ENCODE measurements around the gene TTC3.
"Not testable (repeated sequence)": the region's sequence is repeated elsewhere in the genome, so short reads cannot be mapped to it uniquely, and the experiment has no call there.

The TTC3 gene

GRCh38 chr21:37095821-37096220 is 22.8 kb downstream of the TTC3 start:
- H3K9ac ChIP-seq (ENCODE audit: low read length): no peak overlapping the region
- H3K27ac ChIP-seq (ENCODE audit: low read depth, low read length): no peak overlapping the region
- H3K27me3 ChIP-seq (ENCODE audit: control insufficient read depth, insufficient read depth, low read length): no peaks in the 10 kb centered on the region
- no peaks in the 10 kb centered on the region for H3K4me1 ChIP-seq (ENCODE audit: control insufficient read depth, insufficient read depth, low read length)
- H3K9me3 ChIP-seq (ENCODE audit: control insufficient read depth, insufficient read depth, low read depth, low read length): no peaks in the 10 kb centered on the region
- H3K36me3 ChIP-seq (ENCODE audit: control insufficient read depth, insufficient read depth, low read length): peaks cover 20% of the 10 kb centered on the region
- no peak overlapping the region for H3K4me3 ChIP-seq (ENCODE audit: low read depth, low read length)

- no peak overlapping the region for H3K27ac ChIP-seq (ENCODE audit: low read depth, low read length)
- H3K9me3 ChIP-seq (ENCODE audit: control insufficient read depth, insufficient read depth, low read depth, low read length): no peaks in the 10 kb centered on the region
- peaks cover 20% of the 10 kb centered on the region for H3K36me3 ChIP-seq (ENCODE audit: control insufficient read depth, insufficient read depth, low read length)
Observed at GRCh38 chr21:37098751-37099150, 25.7 kb downstream of the TTC3 start.

GRCh38 chr21:37100316-37100715 is 27.3 kb downstream of the TTC3 start:
- Histone ChIP-seq H3K9me3 (ENCODE audit: control insufficient read depth, insufficient read depth, low read depth, low read length) (no peaks in the 10 kb centered on the region), H3K4me3 (ENCODE audit: low read depth, low read length) (no peak overlapping the region), H3K27ac (ENCODE audit: low read depth, low read length) (no peak overlapping the region), H3K4me1 (ENCODE audit: control insufficient read depth, insufficient read depth, low read length) (no peaks in the 10 kb centered on the region), H3K9ac (ENCODE audit: low read length) (no peak overlapping the region), H3K27me3 (ENCODE audit: control insufficient read depth, insufficient read depth, low read length) (no peaks in the 10 kb centered on the region), H3K36me3 (ENCODE audit: control insufficient read depth, insufficient read depth, low read length) (peaks cover 20% of the 10 kb centered on the region)

More at GRCh38 chr21:37098751-37099150, 25.7 kb downstream of the TTC3 start:
- H3K9ac ChIP-seq (ENCODE audit: low read length): no peak overlapping the region
- H3K4me1 ChIP-seq (ENCODE audit: control insufficient read depth, insufficient read depth, low read length): no peaks in the 10 kb centered on the region
- no peaks in the 10 kb centered on the region for H3K27me3 ChIP-seq (ENCODE audit: control insufficient read depth, insufficient read depth, low read length)
- no peak overlapping the region for H3K4me3 ChIP-seq (ENCODE audit: low read depth, low read length)

- Histone ChIP-seq H3K27ac (ENCODE audit: low read depth, low read length) (no peak overlapping the region), H3K4me1 (ENCODE audit: control insufficient read depth, insufficient read depth, low read length) (no peaks in the 10 kb centered on the region), H3K4me3 (ENCODE audit: low read depth, low read length) (no peak overlapping the region), H3K9ac (ENCODE audit: low read length) (no peak overlapping the region), H3K36me3 (ENCODE audit: control insufficient read depth, insufficient read depth, low read length) (peaks cover 20% of the 10 kb centered on the region), H3K9me3 (ENCODE audit: control insufficient read depth, insufficient read depth, low read depth, low read length) (peaks cover 1% of the 10 kb centered on the region; the same call in 1 of the 2 replicates), H3K27me3 (ENCODE audit: control insufficient read depth, insufficient read depth, low read length) (no peaks in the 10 kb centered on the region)
Observed at GRCh38 chr21:37101384-37101783, 28.3 kb downstream of the TTC3 start.

GRCh38 chr21:37102746-37103145 is 29.7 kb downstream of the TTC3 start:
- H3K36me3 ChIP-seq (ENCODE audit: control insufficient read depth, insufficient read depth, low read length): peaks cover 15% of the 10 kb centered on the region

GRCh38 chr21:37106998-37107397 is 33.9 kb downstream of the TTC3 start:
- H3K4me1 ChIP-seq (ENCODE audit: control insufficient read depth, insufficient read depth, low read length): no peaks in the 10 kb centered on the region
- peaks cover 28% of the 10 kb centered on the region for H3K9me3 ChIP-seq (ENCODE audit: control insufficient read depth, insufficient read depth, low read depth, low read length)
- no peak overlapping the region for H3K4me3 ChIP-seq (ENCODE audit: low read depth, low read length)
- H3K36me3 ChIP-seq (ENCODE audit: control insufficient read depth, insufficient read depth, low read length): peaks cover 8% of the 10 kb centered on the region
- no peaks in the 10 kb centered on the region for H3K27me3 ChIP-seq (ENCODE audit: control insufficient read depth, insufficient read depth, low read length)
- H3K27ac ChIP-seq (ENCODE audit: low read depth, low read length): no peak overlapping the region
- H3K9ac ChIP-seq (ENCODE audit: low read length): no peak overlapping the region

More at GRCh38 chr21:37102746-37103145, 29.7 kb downstream of the TTC3 start:
- H3K9me3 ChIP-seq (ENCODE audit: control insufficient read depth, insufficient read depth, low read depth, low read length): peaks cover 14% of the 10 kb centered on the region
- H3K4me3 ChIP-seq (ENCODE audit: low read depth, low read length); H3K4me1 ChIP-seq (ENCODE audit: control insufficient read depth, insufficient read depth, low read length); H3K27ac ChIP-seq (ENCODE audit: low read depth, low read length); H3K27me3 ChIP-seq (ENCODE audit: control insufficient read depth, insufficient read depth, low read length); H3K9ac ChIP-seq (ENCODE audit: low read length): not testable (repeated sequence)

GRCh38 chr21:37111029-37111428 is 38.0 kb downstream of the TTC3 start:
- not testable (repeated sequence) for H3K4me3 ChIP-seq (ENCODE audit: low read depth, low read length); H3K27ac ChIP-seq (ENCODE audit: low read depth, low read length); H3K36me3 ChIP-seq (ENCODE audit: control insufficient read depth, insufficient read depth, low read length); H3K27me3 ChIP-seq (ENCODE audit: control insufficient read depth, insufficient read depth, low read length); H3K4me1 ChIP-seq (ENCODE audit: control insufficient read depth, insufficient read depth, low read length); H3K9ac ChIP-seq (ENCODE audit: low read length)
- peaks cover 28% of the 10 kb centered on the region for H3K9me3 ChIP-seq (ENCODE audit: control insufficient read depth, insufficient read depth, low read depth, low read length)

GRCh38 chr21:37114301-37114700 is 41.2 kb downstream of the TTC3 start:
- H3K27ac ChIP-seq (ENCODE audit: low read depth, low read length); H3K27me3 ChIP-seq (ENCODE audit: control insufficient read depth, insufficient read depth, low read length); H3K4me1 ChIP-seq (ENCODE audit: control insufficient read depth, insufficient read depth, low read length); H3K36me3 ChIP-seq (ENCODE audit: control insufficient read depth, insufficient read depth, low read length); H3K9ac ChIP-seq (ENCODE audit: low read length); H3K4me3 ChIP-seq (ENCODE audit: low read depth, low read length); H3K9me3 ChIP-seq (ENCODE audit: control insufficient read depth, insufficient read depth, low read depth, low read length): not testable (repeated sequence)

GRCh38 chr21:37116459-37116858 is 43.4 kb downstream of the TTC3 start:
- H3K36me3 ChIP-seq (ENCODE audit: control insufficient read depth, insufficient read depth, low read length); H3K9me3 ChIP-seq (ENCODE audit: control insufficient read depth, insufficient read depth, low read depth, low read length); H3K9ac ChIP-seq (ENCODE audit: low read length): not testable (repeated sequence)

GRCh38 chr21:37117204-37117603 is 44.1 kb downstream of the TTC3 start:
- H3K4me3 ChIP-seq (ENCODE audit: low read depth, low read length): no peak overlapping the region
- H3K4me1 ChIP-seq (ENCODE audit: control insufficient read depth, insufficient read depth, low read length): peaks cover 11% of the 10 kb centered on the region; the same call in 1 of the 2 replicates
- no peak overlapping the region for H3K9ac ChIP-seq (ENCODE audit: low read length)
- H3K27ac ChIP-seq (ENCODE audit: low read depth, low read length): no peak overlapping the region
- no peaks in the 10 kb centered on the region for H3K27me3 ChIP-seq (ENCODE audit: control insufficient read depth, insufficient read depth, low read length)
- H3K9me3 ChIP-seq (ENCODE audit: control insufficient read depth, insufficient read depth, low read depth, low read length): no peaks in the 10 kb centered on the region
- no peaks in the 10 kb centered on the region for H3K36me3 ChIP-seq (ENCODE audit: control insufficient read depth, insufficient read depth, low read length)

More at GRCh38 chr21:37116459-37116858, 43.4 kb downstream of the TTC3 start:
- not testable (repeated sequence) for H3K27me3 ChIP-seq (ENCODE audit: control insufficient read depth, insufficient read depth, low read length); H3K4me3 ChIP-seq (ENCODE audit: low read depth, low read length); H3K27ac ChIP-seq (ENCODE audit: low read depth, low read length)
- peaks cover 11% of the 10 kb centered on the region; the same call in 1 of the 2 replicates for H3K4me1 ChIP-seq (ENCODE audit: control insufficient read depth, insufficient read depth, low read length)

GRCh38 chr21:37118187-37118826 is 45.3 kb downstream of the TTC3 start:
- H3K9me3 ChIP-seq (ENCODE audit: control insufficient read depth, insufficient read depth, low read depth, low read length): no peaks in the 10 kb centered on the region
- H3K27me3 ChIP-seq (ENCODE audit: control insufficient read depth, insufficient read depth, low read length): no peaks in the 10 kb centered on the region
- no peak overlapping the region for H3K4me3 ChIP-seq (ENCODE audit: low read depth, low read length)
- H3K36me3 ChIP-seq (ENCODE audit: control insufficient read depth, insufficient read depth, low read length): no peaks in the 10 kb centered on the region; the same call in 1 of the 2 replicates
- peaks cover 11% of the 10 kb centered on the region; the same call in 1 of the 2 replicates for H3K4me1 ChIP-seq (ENCODE audit: control insufficient read depth, insufficient read depth, low read length)
- no peak overlapping the region for H3K27ac ChIP-seq (ENCODE audit: low read depth, low read length)
- no peak overlapping the region for H3K9ac ChIP-seq (ENCODE audit: low read length)
